CD4-positive, alpha-beta memory T cell (primary cell): ENCODE measurements around the gene TMEM204. TPM values are rescaled to one million over a fixed set of nuclear protein-coding genes. Genes with fewer than 3 reads are reported as not detected.
"Not testable (repeated sequence)": the region's sequence is repeated elsewhere in the genome, so short reads cannot be mapped to it uniquely, and the experiment has no call there.

Experiments
- CTCF ChIA-PET: fragments of 350-600 bp; sonication (Branson Sonifier 250); formaldehyde crosslinking; loops from one replicate; lab custom pipeline; 2021; ENCODE audit warnings: inconsistent platforms; ENCODE audit not compliant: partially characterized antibody; lab: Charles Lee
- POLR2A ChIA-PET: fragments of 350-600 bp; sonication (Branson Sonifier 250); formaldehyde crosslinking; loops from one replicate; lab custom pipeline; 2021; ENCODE audit not compliant: partially characterized antibody; lab: Charles Lee
- DNase-seq, 5 donors: peaks; one replicate each; pipeline versions ENCODE4 v3.0.0 to v3.0.0-alpha.2; 2020 to 2022; ENCODE audit warnings: mixed read lengths in 1 of 5
- H3K27ac ChIP-seq: one replicate; pipeline ENCODE4 v1.7.0; 2013; ENCODE audit warnings: low read depth, low read length
- H3K27me3 ChIP-seq: 2 replicates; pipeline ENCODE4 v1.7.0; 2013; ENCODE audit warnings: mild to moderate bottlenecking, low read length, moderate library complexity; ENCODE audit not compliant: insufficient read depth
- H3K36me3 ChIP-seq: 2 replicates; pipeline ENCODE4 v1.7.0; 2013; ENCODE audit warnings: mild to moderate bottlenecking, low read length, moderate library complexity; ENCODE audit not compliant: insufficient read depth
- H3K4me1 ChIP-seq: 2 replicates; pipeline ENCODE4 v1.7.0; 2013; ENCODE audit warnings: mild to moderate bottlenecking, low read length, moderate library complexity; ENCODE audit not compliant: insufficient read depth
- H3K4me3 ChIP-seq, 2 donors: one replicate each; pipeline ENCODE4 v1.7.0; 2013; ENCODE audit warnings: low read length in 2 of 2, mild to moderate bottlenecking in 1 of 2
- H3K9me3 ChIP-seq, 2 donors: one replicate each; pipeline ENCODE4 v1.7.0; 2013; ENCODE audit warnings: low read length in 2 of 2, control low read depth in 1 of 2; ENCODE audit not compliant: control insufficient read depth in 1 of 2
- H3K27ac Mint-ChIP-seq, 7 donors: one replicate each; pipeline ENCODE4 v1.8.0; 2020 to 2021; ENCODE audit warnings: mixed read lengths in 7 of 7, mild to moderate bottlenecking in 6 of 7, inconsistent platforms in 3 of 7, moderate library complexity in 3 of 7
- H3K27me3 Mint-ChIP-seq, 2 donors: one replicate each; pipeline ENCODE4 v1.8.0; 2020 to 2021; ENCODE audit warnings: mixed read lengths in 2 of 2
- H3K36me3 Mint-ChIP-seq, 2 donors: one replicate each; pipeline ENCODE4 v1.8.0; 2020 to 2021; ENCODE audit warnings: mixed read lengths in 2 of 2, inconsistent platforms in 1 of 2, mild to moderate bottlenecking in 1 of 2
- H3K4me1 Mint-ChIP-seq, 4 donors: one replicate each; pipeline ENCODE4 v1.8.0; 2020 to 2021; ENCODE audit warnings: mixed read lengths in 4 of 4, mild to moderate bottlenecking in 1 of 4
- H3K4me3 Mint-ChIP-seq, 8 donors: one replicate each; pipeline ENCODE4 v1.8.0; 2020 to 2021; ENCODE audit warnings: mixed read lengths in 8 of 8, mild to moderate bottlenecking in 7 of 8, moderate library complexity in 6 of 8, inconsistent platforms in 3 of 8
- H3K9me3 Mint-ChIP-seq, 8 donors: one replicate each; pipeline ENCODE4 v1.8.0; 2020 to 2021; ENCODE audit warnings: mixed read lengths in 8 of 8, mild to moderate bottlenecking in 5 of 8, inconsistent platforms in 3 of 8, moderate library complexity in 1 of 8
- intact Hi-C: fragments of 100-400 bp; cut with micrococcal nuclease; formaldehyde crosslinking; loops from one replicate; pipeline ENCODE4 v1.15.1; 2023
- polyA plus RNA-seq, 2 donors: library from polyadenylated mRNA; unstranded; fragments of 300-500 nt; fragmentation: Illumina TruSeq; gene quantifications; one replicate each; pipeline ENCODE4 v1.2.3, GENCODE V29; 2021
- total RNA-seq, 2 experiments: library from RNA; stranded (reverse); gene quantifications; one replicate each; pipeline ENCODE4 v1.2.3, GENCODE V29; 2021

The TMEM204 gene
- total and polyA plus RNA-seq, 4 experiments from 2014 or later: 95.9 to 125 (median 111) TPM

GRCh38 chr16:1584926-1585484 is 51.5 kb downstream of the TMEM204 start:
- no peaks in the 10 kb centered on the region for H3K27me3 ChIP-seq
- peaks cover 0 to 1% of the 10 kb centered on the region in 2 donors for H3K36me3 Mint-ChIP-seq
- no peaks in the 10 kb centered on the region for H3K9me3 ChIP-seq
- no peaks in the 10 kb centered on the region for H3K9me3 Mint-ChIP-seq
- H3K4me1 Mint-ChIP-seq: no peaks in the 10 kb centered on the region
- no peaks in the 10 kb centered on the region for H3K27me3 Mint-ChIP-seq
- DNase-seq: no peak
- ChIA-PET POLR2A (no interaction called here), CTCF (no interaction called here)
- H3K4me1 ChIP-seq: no peaks in the 10 kb centered on the region
- no peak overlapping the region for H3K4me3 Mint-ChIP-seq
- no peaks in the 10 kb centered on the region for H3K36me3 ChIP-seq
- H3K27ac Mint-ChIP-seq: peak overlapping the region in 1 of 7 donors; percentile 48
- H3K27ac ChIP-seq: no peak overlapping the region
- no peak overlapping the region for H3K4me3 ChIP-seq
- intact Hi-C loops: no loop called here

- Mint-ChIP-seq H3K27me3 (no peaks in the 10 kb centered on the region), H3K4me1 (peaks cover 0 to 2% (median 0%) of the 10 kb centered on the region in 4 donors), H3K4me3 (no peak overlapping the region), H3K36me3 (no peaks in the 10 kb centered on the region), H3K27ac (peak overlapping the region in 1 of 7 donors; percentile 61), H3K9me3 (no peaks in the 10 kb centered on the region)
- Histone ChIP-seq H3K36me3 (no peaks in the 10 kb centered on the region), H3K27ac (no peak overlapping the region), H3K27me3 (no peaks in the 10 kb centered on the region), H3K9me3 (no peaks in the 10 kb centered on the region), H3K4me1 (no peaks in the 10 kb centered on the region), H3K4me3 (no peak overlapping the region)
- intact Hi-C loops: no loop called here
- ChIA-PET CTCF (no interaction called here), POLR2A (interaction anchor here (0.8 kb wide), 1 partner anchor 116 kb away, joined by 3 read pairs; the partner anchor contains the start of gene MAPK8IP3)
- DNase-seq: no peak
These were observed 56.9 kb downstream of the TMEM204 start for GRCh38 chr16:1590366-1590765.

- intact Hi-C loops: no loop called here
- POLR2A ChIA-PET: interaction anchor here (0.8 kb wide), 1 partner anchor 115 kb away, joined by 3 read pairs; the partner anchor contains the start of gene MAPK8IP3
These were observed 57.7 kb downstream of the TMEM204 start for GRCh38 chr16:1590930-1591705.

GRCh38 chr16:1592446-1592845 is 59.0 kb downstream of the TMEM204 start:
- H3K27ac ChIP-seq: no peak overlapping the region
- peaks cover 0 to 2% (median 0%) of the 10 kb centered on the region in 4 donors for H3K4me1 Mint-ChIP-seq
- no peak for DNase-seq
- H3K4me3 Mint-ChIP-seq: no peak overlapping the region
- ChIA-PET CTCF (no interaction called here), POLR2A (no interaction called here)
- intact Hi-C loops: no loop called here
- no peaks in the 10 kb centered on the region for H3K9me3 ChIP-seq
- no peak overlapping the region for H3K4me3 ChIP-seq
- no peaks in the 10 kb centered on the region for H3K36me3 ChIP-seq
- peak overlapping the region in 1 of 7 donors; percentile 17 for H3K27ac Mint-ChIP-seq
- no peaks in the 10 kb centered on the region for H3K27me3 ChIP-seq
- no peaks in the 10 kb centered on the region for H3K9me3 Mint-ChIP-seq
- no peaks in the 10 kb centered on the region for H3K36me3 Mint-ChIP-seq
- no peaks in the 10 kb centered on the region for H3K27me3 Mint-ChIP-seq
- H3K4me1 ChIP-seq: no peaks in the 10 kb centered on the region

More at GRCh38 chr16:1590930-1591705, 57.7 kb downstream of the TMEM204 start:
- H3K4me3 ChIP-seq: no peak overlapping the region
- no peaks in the 10 kb centered on the region for H3K9me3 Mint-ChIP-seq
- peak overlapping the region in 1 of 7 donors; percentile 74 for H3K27ac Mint-ChIP-seq
- no peak overlapping the region for H3K4me3 Mint-ChIP-seq
- no peaks in the 10 kb centered on the region for H3K4me1 ChIP-seq
- CTCF ChIA-PET: interaction anchor here (0.6 kb wide), 1 partner anchor 222 kb away, joined by 3 read pairs; no protein-coding TSS in a partner anchor
- DNase-seq: no peak
- H3K9me3 ChIP-seq: no peaks in the 10 kb centered on the region
- no peak overlapping the region for H3K27ac ChIP-seq
- no peaks in the 10 kb centered on the region for H3K36me3 Mint-ChIP-seq
- no peaks in the 10 kb centered on the region for H3K27me3 ChIP-seq
- H3K36me3 ChIP-seq: no peaks in the 10 kb centered on the region
- no peaks in the 10 kb centered on the region for H3K27me3 Mint-ChIP-seq
- peaks cover 0 to 2% (median 0%) of the 10 kb centered on the region in 4 donors for H3K4me1 Mint-ChIP-seq

- POLR2A ChIA-PET, H3K27me3 ChIP-seq, H3K9me3 Mint-ChIP-seq, H3K4me3 ChIP-seq, CTCF ChIA-PET, H3K27me3 Mint-ChIP-seq, H3K36me3 ChIP-seq, H3K4me3 Mint-ChIP-seq, H3K27ac Mint-ChIP-seq, H3K4me1 ChIP-seq, H3K4me1 Mint-ChIP-seq, H3K9me3 ChIP-seq, DNase-seq, H3K36me3 Mint-ChIP-seq, H3K27ac ChIP-seq, intact Hi-C loops: not testable (repeated sequence)
These were observed 62.0 kb downstream of the TMEM204 start for GRCh38 chr16:1595511-1595910.

- H3K27me3 ChIP-seq: no peaks in the 10 kb centered on the region
- no peak overlapping the region for H3K27ac ChIP-seq
- no peak for DNase-seq
- no peaks in the 10 kb centered on the region for H3K36me3 ChIP-seq
- no peaks in the 10 kb centered on the region for H3K9me3 Mint-ChIP-seq
- H3K4me3 Mint-ChIP-seq: no peak overlapping the region
- H3K4me3 ChIP-seq: no peak overlapping the region
- intact Hi-C loops: no loop called here
- H3K4me1 ChIP-seq: no peaks in the 10 kb centered on the region
- POLR2A ChIA-PET: interaction anchor here (1.1 kb wide), 1 partner anchor 58 kb away, joined by 3 read pairs; no protein-coding TSS in a partner anchor
- H3K27me3 Mint-ChIP-seq: no peaks in the 10 kb centered on the region
- H3K9me3 ChIP-seq: no peaks in the 10 kb centered on the region
- H3K4me1 Mint-ChIP-seq: peaks cover 0 to 2% (median 0%) of the 10 kb centered on the region in 4 donors
- CTCF ChIA-PET: interaction anchor here (0.6 kb wide), 1 partner anchor 15 kb away, joined by 3 read pairs; no protein-coding TSS in a partner anchor
- no peak overlapping the region for H3K27ac Mint-ChIP-seq
- H3K36me3 Mint-ChIP-seq: peaks cover 0 to 6% of the 10 kb centered on the region in 2 donors
These were observed 63.0 kb downstream of the TMEM204 start for GRCh38 chr16:1596516-1596915.

GRCh38 chr16:1597154-1597553 is 63.7 kb downstream of the TMEM204 start:
- no peak overlapping the region for H3K27ac ChIP-seq
- H3K9me3 Mint-ChIP-seq: no peaks in the 10 kb centered on the region
- H3K4me1 Mint-ChIP-seq: no peaks in the 10 kb centered on the region
- H3K27me3 ChIP-seq: no peaks in the 10 kb centered on the region
- peaks cover 0 to 6% of the 10 kb centered on the region in 2 donors for H3K36me3 Mint-ChIP-seq
- no peak overlapping the region for H3K4me3 Mint-ChIP-seq
- H3K4me1 ChIP-seq: no peaks in the 10 kb centered on the region
- CTCF ChIA-PET: no interaction called here
- intact Hi-C loops: no loop called here
- H3K4me3 ChIP-seq: no peak overlapping the region
- no peak for DNase-seq
- no peaks in the 10 kb centered on the region for H3K27me3 Mint-ChIP-seq
- H3K27ac Mint-ChIP-seq: no peak overlapping the region
- no peaks in the 10 kb centered on the region for H3K9me3 ChIP-seq
- H3K36me3 ChIP-seq: no peaks in the 10 kb centered on the region
- POLR2A ChIA-PET: interaction anchor here (1.1 kb wide), 1 partner anchor 59 kb away, joined by 3 read pairs; no protein-coding TSS in a partner anchor
